Measurements from ENCODE around the gene KDM3B.
A peak's percentile ranks its signal among the peaks of the same experiment; 100 is the strongest.
"Not testable (repeated sequence)": the region's sequence is repeated elsewhere in the genome, so short reads cannot be mapped to it uniquely, and the experiment has no call there.

KDM3B gene

DNA sequence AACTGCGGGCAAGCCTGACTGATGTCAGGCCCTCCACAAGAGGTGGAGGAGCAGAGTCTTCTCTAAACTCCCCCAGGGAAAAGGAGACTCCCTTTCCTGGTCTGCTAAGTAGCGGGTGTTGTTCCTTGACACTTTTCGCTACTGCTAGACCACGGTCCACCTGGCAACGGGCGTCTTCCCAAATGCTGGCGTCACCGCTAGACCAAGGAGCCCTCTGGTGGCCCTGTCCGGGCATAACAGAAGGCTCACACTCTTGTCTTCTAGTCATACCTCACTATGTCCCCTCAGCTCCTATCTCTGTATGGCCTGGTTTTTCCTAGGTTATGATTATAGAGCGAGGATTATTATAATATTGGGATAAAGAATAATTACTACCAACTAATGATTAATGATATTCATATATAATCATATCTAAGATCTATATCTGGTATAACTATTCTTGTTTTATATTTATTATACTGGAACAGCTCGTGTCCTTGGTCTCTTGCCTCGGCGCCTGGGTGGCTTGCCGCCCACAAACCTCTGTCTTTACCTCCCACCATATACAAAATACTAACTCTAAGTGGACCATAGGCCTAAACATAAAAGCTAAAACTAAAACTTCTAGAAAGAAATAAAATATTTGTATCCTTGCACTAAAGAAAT is 58.6 kb downstream of the KDM3B start:
- not testable (repeated sequence) for DNase-seq

- DNase-seq = no peak
Observed at GRCh38 chr5:138418444-138418843, 66.0 kb downstream of the KDM3B start.

- DNase-seq = no peak
Observed at GRCh38 chr5:138425079-138425478, 72.6 kb downstream of the KDM3B start.

- DNase-seq = no peak
Observed at GRCh38 chr5:138435943-138436342, 83.5 kb downstream of the KDM3B start.

DNA sequence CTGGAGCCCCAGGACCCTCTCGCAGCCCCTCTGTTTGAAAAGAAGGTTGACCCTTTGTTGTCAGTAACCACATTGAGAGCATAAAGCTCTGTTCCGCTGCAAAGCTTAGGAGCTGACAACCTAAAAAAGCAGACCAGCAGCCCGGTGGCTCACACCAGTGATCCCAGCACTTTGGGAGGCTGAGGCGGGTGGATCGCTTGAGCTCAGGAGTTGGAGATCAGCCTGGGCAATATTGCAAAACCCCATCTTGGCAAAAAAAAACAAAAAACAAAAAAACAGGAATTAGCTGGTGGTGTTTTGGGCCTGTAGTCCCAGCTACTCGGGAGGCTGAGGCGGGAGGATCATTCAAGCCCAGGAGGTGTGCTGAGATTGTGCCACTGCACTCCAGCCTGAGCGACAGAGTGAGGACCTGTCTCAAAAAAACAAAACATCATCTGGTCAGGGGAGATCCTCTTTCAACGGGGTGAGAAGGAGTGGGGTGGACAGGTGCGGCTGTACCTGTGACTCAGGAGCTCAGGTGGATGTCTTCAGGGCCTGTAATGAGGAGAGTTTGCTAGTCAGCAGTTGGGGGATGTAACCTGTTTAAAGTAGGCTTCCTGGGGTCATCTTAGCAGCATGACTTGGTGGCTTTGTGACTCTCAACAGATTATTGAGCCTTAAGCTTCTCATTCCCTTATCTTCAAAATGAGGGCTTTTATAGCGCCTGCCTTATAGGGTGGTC is 85.7 kb downstream of the KDM3B start:
- DNase-seq = no peak

DNA sequence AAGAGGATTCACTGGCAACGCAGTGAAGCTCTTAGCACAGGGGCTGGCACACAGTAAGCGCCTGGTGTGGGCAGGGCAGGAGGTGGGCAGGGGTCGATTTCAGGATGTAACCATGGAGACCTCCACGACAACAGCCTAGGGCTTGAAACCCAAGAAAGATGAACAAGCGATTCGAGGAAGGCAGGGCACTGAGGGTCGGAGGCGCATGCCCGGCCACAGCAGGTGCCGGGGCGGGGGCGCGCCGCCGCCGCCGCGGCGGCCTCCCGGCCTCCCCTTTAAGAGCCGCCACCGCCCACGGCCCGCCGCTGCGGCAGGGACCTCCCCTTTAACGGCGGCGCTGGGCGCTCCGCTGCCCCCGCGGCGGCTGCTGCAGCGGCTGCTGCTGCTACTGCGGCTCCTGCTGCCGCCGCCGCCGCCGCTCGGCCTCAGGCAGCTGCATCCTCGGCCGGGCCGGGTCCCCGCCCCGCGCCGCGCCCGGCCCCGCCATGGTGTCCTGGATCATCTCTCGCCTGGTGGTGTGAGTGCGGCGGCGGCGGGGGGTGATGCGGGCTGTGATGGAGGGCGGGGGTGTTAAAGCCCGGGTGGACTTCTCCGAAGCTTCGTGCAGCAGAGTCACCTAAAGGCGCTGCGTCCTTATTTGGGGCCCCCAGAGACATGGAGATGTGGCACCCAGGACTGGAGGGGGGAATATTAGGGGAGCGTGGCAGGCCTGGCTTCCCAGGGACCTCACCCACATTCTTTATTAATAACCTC is 86.4 kb downstream of the KDM3B start, which contains the start of gene REEP2:
Gene REEP2, plus strand, starts transcription at position 334 of the 753 bp plus-strand sequence. Its CDS starts 152 bp downstream, at position 486.
- DNase-seq = peak; percentile 38

DNA sequence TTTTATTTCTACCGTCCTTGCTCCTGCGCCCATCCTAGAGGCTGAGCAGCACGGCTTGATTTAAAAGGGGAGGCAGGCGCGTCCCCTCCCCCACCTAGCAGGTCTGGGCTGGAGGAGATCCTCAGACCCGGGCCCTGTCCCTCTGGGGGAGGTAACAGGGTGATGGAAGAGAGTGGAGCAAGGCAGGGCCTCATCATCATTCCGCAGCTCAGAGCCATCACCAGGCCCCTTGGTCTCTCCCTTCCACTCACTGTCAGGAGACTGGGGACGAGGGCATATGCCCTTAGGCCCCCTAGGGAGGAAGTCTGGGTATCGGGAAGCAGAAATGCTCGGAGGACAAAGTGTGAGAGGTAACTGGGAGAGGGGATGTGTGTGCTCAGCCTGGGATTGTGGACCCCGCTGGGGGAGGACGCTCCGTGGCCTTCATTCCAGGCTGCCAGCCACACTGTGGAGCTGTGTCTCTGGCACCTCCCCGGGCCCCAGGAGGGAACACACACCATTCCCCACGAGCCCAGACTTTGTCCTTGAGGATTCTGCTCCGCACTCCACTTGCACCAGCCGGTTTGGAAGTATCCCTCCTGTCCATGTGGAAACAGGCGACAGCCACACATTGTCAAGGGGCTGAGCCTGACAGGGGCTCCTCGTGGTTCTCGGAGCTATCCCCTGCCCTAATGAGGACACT is 87.1 kb downstream of the KDM3B start:
- DNase-seq = no peak

- no peak for DNase-seq
Observed at GRCh38 chr5:138440159-138441073, 87.9 kb downstream of the KDM3B start.

DNA sequence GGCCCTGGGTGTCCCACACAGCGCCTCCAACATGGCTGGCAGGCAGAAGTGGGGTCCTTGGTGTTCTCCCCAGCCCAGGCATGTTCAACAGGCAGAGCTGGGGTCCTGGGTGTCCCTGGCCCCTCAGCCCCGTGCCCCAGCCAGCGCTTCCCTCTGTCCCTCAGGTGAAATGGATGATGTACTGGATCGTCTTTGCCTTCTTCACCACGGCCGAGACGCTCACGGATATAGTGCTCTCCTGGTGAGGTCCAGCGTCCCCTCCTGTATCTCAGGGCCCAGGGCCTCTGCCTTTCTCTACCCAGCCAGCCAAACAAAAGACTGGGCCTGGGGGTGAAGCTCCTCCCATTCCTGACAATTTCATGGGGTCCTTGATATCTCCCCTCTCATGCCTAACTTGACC is 88.7 kb downstream of the KDM3B start:
- DNase-seq = no peak

DNA sequence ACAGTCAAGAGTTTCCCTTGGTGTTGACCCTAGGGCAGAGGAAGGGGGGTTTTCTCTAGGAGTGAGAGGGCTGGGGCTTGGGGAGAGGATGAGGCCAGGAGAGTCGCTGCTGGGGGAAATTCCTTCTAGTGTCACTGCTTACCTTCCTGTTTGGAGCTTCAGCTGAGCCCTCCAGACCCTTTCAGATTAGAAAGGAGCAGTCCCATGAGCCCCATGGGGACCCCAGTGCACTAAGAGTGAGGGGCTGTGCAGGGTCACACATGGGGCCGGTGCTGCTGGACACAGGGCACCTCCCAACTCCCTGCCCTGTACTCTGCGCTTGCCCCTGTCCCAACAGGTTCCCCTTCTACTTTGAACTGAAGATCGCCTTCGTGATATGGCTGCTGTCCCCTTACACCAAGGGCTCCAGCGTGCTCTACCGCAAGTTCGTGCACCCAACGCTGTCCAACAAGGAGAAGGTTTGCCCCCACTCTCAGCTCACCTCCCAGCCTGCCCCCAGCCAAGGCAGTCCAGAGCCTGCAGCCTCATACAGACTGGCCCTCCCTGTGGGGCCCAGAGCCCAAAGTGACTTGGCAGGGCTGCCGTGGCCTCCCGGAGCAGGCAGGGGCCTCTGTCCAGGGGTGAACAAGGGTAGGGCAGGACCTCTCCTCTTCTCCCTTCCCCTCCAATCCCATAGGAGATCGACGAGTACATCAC is 91.7 kb downstream of the KDM3B start:
- no peak for DNase-seq

DNA sequence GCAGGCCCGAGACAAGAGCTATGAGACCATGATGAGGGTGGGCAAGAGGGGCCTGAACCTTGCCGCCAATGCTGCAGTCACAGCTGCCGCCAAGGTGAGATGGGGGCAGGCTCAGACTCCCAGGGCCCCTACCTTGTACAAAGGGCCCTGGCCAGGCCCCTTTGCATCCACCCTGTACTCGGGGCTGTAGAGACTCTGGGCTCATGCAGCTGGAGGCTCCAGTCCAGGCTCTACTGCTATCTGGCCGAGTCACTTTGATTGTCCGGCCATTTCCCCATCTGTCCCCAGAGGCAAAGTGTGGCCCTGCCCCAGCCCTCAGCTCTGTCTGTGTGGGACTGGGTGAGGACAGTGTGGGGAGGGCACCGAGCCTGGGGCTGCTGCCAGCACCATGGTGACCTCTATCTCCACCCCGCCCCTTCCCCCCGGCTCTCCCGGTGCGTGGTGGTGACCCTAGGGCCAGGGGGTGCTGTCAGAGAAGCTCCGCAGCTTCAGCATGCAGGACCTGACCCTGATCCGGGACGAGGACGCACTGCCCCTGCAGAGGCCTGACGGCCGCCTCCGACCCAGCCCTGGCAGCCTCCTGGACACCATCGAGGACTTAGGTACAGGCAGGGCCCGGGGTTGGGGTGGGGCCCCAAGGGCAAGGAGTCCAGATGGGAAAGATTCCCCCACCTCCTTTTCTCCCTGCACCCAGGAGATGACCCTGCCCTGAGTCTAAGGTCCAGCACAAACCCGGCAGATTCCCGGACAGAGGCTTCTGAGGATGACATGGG is 92.5 kb downstream of the KDM3B start:
- no peak for DNase-seq

GRCh38 chr5:138445547-138446271 is 93.2 kb downstream of the KDM3B start:
- no peak for DNase-seq

- no peak for DNase-seq
Observed at GRCh38 chr5:138448070-138448469, 95.6 kb downstream of the KDM3B start.

- no peak for DNase-seq
Observed at GRCh38 chr5:138448481-138449398, 96.3 kb downstream of the KDM3B start.

DNA sequence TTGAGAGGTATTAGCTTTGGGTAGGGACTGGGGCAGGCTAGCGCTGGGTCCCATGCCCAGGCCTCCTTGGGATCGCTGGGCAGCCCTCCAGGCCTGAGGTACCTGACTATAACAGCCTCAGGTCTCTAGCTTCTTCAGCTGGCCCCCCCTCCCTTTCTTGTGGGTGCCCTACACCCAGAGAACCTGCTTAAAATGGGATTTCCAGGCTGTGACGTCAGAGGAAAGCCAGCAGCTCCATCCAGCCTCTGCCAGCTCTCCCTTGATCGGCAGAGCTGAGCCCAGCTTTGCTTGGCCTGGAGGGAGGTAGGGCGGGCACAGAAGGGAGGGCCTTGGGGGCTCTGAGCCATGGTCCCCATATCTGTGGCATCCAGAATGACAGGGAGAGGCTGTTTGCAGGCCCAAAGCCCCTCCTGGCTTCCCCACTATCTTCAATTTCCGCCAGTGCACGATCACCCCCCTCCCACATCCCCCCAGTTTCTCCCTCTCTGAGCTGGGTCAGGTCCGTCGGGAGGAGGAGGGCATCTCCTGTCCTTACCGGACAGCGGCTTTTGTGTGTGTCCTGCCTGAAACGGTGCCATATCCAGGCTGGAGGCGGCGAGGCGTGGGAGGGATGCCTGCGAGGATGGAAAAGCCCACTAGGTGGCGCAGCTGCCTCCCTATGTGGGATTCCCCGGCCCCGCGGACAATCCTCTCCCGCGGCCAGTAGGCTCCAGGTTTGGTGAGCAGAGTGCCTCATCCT is 97.2 kb downstream of the KDM3B start:
- DNase-seq = peak; percentile 68

DNA sequence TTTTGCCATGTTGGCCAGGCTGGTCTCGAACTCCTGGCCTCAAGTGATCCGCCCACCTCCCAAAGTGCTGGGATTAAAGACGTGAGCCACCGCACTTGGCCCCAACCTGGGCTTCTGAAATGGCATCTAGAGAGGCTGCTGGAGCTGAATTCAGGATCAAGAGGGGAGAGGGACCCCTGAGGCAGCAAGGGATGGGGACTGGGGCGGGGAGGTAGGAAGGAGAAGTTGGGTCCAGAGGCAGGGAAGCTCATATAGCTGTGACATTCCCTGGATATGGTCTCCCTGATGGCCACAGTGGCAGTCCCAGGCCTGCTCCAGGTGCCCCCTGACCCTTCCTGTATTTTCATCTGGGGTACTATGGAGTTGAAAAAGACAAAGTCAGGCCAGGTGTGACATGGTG is 98.5 kb downstream of the KDM3B start:
- DNase-seq = no peak

DNA sequence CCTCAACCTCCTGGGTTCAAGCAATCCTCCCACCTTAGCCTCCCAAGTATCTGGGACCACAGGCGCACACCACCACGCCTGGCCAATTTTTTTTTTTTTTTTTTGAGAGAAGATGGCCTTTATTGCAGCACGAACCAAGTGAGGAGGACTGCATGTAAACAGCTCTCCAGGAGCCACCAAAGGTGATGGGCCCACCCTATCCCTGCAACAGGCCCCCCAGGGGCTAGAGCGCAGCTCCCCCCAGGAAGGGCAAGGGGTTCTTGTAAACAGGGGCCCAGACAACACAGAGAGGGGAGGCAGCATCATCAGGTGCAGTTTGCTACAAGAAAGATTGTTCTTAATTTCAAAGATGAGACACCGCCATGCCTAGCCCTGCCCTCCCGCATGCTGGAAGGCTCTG is 100.2 kb downstream of the KDM3B start:
- no peak for DNase-seq

GRCh38 chr5:138453590-138453989 is 101.1 kb downstream of the KDM3B start:
- no peak for DNase-seq
